GM12873 (cell line): ENCODE measurements around the gene TUBB2A.

ENCODE experiments used
- TF ChIP-seq, protein P1 (sequence below): IDR thresholded peaks from 2 replicates; pipeline ENCODE4 v1.5.1; 2012; ENCODE audit warnings: low read depth, mild to moderate bottlenecking, moderate library complexity, low read length, control low read depth; ENCODE audit not compliant: insufficient read depth; ENCODE audit errors: missing control alignments

The TUBB2A gene

GRCh38 chr6:3190056-3190455, 32.7 kb upstream of the TUBB2A start:
- TF ChIP-seq, protein P1, sequence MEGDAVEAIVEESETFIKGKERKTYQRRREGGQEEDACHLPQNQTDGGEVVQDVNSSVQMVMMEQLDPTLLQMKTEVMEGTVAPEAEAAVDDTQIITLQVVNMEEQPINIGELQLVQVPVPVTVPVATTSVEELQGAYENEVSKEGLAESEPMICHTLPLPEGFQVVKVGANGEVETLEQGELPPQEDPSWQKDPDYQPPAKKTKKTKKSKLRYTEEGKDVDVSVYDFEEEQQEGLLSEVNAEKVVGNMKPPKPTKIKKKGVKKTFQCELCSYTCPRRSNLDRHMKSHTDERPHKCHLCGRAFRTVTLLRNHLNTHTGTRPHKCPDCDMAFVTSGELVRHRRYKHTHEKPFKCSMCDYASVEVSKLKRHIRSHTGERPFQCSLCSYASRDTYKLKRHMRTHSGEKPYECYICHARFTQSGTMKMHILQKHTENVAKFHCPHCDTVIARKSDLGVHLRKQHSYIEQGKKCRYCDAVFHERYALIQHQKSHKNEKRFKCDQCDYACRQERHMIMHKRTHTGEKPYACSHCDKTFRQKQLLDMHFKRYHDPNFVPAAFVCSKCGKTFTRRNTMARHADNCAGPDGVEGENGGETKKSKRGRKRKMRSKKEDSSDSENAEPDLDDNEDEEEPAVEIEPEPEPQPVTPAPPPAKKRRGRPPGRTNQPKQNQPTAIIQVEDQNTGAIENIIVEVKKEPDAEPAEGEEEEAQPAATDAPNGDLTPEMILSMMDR = no peak

DNA sequence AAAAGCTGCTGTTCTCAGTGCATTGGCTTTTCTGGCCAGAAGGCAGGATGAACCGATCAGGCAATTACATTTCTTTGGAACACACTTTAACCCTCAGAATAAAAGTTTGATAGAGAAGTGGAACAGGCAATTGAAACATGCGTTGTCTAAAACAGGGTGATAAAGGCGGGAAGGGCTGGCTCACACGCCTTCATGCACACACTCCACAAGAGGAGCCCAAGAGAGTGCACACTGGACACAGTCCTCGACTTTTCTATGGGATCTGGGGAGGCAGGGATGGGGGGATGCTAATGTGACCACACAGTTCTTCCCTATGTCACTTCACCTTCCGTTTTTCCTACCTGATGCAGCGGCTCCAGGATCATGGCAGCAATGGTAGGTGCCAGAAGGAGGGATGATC, 30.9 kb upstream of the TUBB2A start:
- TF ChIP-seq, protein P1 = no peak

- TF ChIP-seq, protein P1 = no peak
Observed at GRCh38 chr6:3186974-3187382, 29.6 kb upstream of the TUBB2A start.

- TF ChIP-seq, protein P1 = no peak
Observed at GRCh38 chr6:3183066-3183465, 25.7 kb upstream of the TUBB2A start.

DNA sequence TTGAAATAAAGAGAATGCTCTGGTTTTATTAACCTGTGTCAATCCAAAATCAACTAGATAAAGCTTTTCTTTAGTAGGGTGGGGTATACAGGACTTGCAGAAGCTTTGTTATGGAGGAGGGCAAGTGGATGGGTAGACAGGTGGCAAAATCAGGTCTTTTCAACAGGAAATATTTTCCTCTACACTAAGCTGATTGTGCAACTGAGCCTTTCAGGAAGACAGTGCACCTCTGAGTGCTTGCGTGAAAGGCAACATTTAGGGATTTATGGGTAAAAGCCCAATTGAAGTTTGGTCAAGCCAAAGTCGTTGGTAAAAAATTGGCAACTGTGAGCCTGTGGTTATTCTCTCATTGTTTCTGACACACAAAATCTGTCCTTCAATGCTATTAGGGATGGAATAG, 23.8 kb upstream of the TUBB2A start:
- TF ChIP-seq, protein P1 = no peak

- TF ChIP-seq, protein P1 = no peak
Observed at GRCh38 chr6:3176562-3177355, 19.4 kb upstream of the TUBB2A start.

GRCh38 chr6:3175715-3176402, 18.5 kb upstream of the TUBB2A start:
- TF ChIP-seq, protein P1 = no peak
